HG02970 (cell line): ENCODE measurements around the gene KRT85.

Source experiments
- ATAC-seq: cut with Tn5 transposase; IDR thresholded peaks from one replicate; pipeline ENCODE4 v1.9.1; 2021; ENCODE audit warnings: mild to moderate bottlenecking, moderate library complexity, moderate number of reproducible peaks; ENCODE audit not compliant: unreplicated experiment, low FRiP score

KRT85 gene

GRCh38 chr12:52311285-52311648, 56.0 kb downstream of the KRT85 start:
- ATAC-seq: no peak

GRCh38 chr12:52310622-52311284, 56.5 kb downstream of the KRT85 start:
- no peak for ATAC-seq
